ENCODE data around the gene GALNT9. TPM values are rescaled to one million over a fixed set of nuclear protein-coding genes. Genes with fewer than 3 reads are reported as not detected.
A peak's percentile ranks its signal among the peaks of the same experiment; 100 is the strongest.

The GALNT9 gene
- total and polyA plus RNA-seq, 12 donors, result 0.01 to 0.19 TPM; not detected in 10

DNA sequence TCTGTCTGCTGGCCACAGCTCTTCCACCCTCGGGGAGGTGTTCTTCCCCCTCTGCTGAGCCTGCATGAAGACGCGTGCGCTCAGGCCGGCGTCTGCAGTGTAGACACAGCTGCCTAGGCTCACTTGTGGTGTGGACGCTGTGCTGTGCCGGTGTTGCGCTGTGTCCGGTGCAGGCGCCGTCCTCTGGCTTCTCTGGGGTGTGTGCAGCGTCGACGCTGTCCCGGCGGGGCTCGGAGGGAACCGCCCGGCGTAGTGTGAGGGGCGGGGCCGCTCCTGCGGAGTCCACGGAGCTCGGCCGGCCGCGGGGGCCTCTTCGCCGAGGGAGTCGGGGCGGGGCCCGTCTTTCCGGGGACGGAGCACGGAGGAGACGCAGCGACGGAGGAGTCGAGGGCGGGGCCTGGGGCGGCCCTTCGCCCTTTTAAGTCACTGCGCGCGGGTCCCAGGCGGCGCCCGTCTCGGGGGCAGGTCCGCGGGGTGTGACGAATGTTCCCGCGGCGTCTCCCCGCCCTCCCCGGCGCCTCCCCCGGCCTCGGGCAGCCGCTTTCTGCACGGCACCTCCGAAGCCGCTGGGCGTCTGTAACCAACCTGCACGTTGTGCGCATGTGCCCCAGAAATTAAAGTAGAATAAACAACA is 139.9 kb downstream of the GALNT9 start:
- 1% methylated on average over 69 of the region's 69 CpGs for WGBS, 2 donors
- Histone ChIP-seq H3K9me3 (peaks cover 0 to 42% (median 0%) of the 10 kb centered on the region in 11 donors), H3K4me1 (peaks cover 3 to 34% (median 13%) of the 10 kb centered on the region in 9 donors), H3K36me3 (no peaks in the 10 kb centered on the region), H3K4me3 (peak overlapping the region; percentile 39 to 79 (median 56)), H3K27me3 (peaks cover 0 to 63% (median 8%) of the 10 kb centered on the region in 7 donors), H3K27ac (peak overlapping the region in 9 of 10 donors; percentile 8 to 78 (median 48))
- TF ChIP-seq, protein P1, sequence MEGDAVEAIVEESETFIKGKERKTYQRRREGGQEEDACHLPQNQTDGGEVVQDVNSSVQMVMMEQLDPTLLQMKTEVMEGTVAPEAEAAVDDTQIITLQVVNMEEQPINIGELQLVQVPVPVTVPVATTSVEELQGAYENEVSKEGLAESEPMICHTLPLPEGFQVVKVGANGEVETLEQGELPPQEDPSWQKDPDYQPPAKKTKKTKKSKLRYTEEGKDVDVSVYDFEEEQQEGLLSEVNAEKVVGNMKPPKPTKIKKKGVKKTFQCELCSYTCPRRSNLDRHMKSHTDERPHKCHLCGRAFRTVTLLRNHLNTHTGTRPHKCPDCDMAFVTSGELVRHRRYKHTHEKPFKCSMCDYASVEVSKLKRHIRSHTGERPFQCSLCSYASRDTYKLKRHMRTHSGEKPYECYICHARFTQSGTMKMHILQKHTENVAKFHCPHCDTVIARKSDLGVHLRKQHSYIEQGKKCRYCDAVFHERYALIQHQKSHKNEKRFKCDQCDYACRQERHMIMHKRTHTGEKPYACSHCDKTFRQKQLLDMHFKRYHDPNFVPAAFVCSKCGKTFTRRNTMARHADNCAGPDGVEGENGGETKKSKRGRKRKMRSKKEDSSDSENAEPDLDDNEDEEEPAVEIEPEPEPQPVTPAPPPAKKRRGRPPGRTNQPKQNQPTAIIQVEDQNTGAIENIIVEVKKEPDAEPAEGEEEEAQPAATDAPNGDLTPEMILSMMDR (IDR thresholded peaks at IDR 0.05), result no peak
- intact Hi-C loops (cut with DNase I), result no loop called here
- ATAC-seq, result peak; percentile 94 to 97 (median 95)
- DNase-seq, result peak; percentile 82 to 93

- DNase-seq (no peak), ATAC-seq (peak in 1 of 8 donors; percentile 2)
- WGBS, 2 donors, result 11 to 19% methylated on average over 17 to 20 of the region's 20 CpGs
- intact Hi-C loops (cut with DNase I), result no loop called here
- peak overlapping the region in 9 of 10 donors; percentile 8 to 78 (median 47) for H3K27ac ChIP-seq
- peaks cover 3 to 34% (median 13%) of the 10 kb centered on the region in 9 donors for H3K4me1 ChIP-seq
- TF ChIP-seq, protein P1 (IDR thresholded peaks at IDR 0.05), result no peak
- H3K36me3 ChIP-seq, result no peaks in the 10 kb centered on the region
- peaks cover 0 to 66% (median 2%) of the 10 kb centered on the region in 7 donors for H3K27me3 ChIP-seq
- peaks cover 0 to 40% (median 0%) of the 10 kb centered on the region in 11 donors for H3K9me3 ChIP-seq
- H3K4me3 ChIP-seq, result peak overlapping the region; percentile 39 to 79 (median 56)
These were observed 140.5 kb downstream of the GALNT9 start for GRCh38 chr12:132188916-132189325.

- TF ChIP-seq, protein P1 (IDR thresholded peaks at IDR 0.05), result no peak
- Histone ChIP-seq H3K4me1 (peaks cover 3 to 34% (median 13%) of the 10 kb centered on the region in 9 donors), H3K9me3 (peaks cover 0 to 36% (median 0%) of the 10 kb centered on the region in 11 donors), H3K36me3 (no peaks in the 10 kb centered on the region), H3K27me3 (peaks cover 0 to 66% (median 0%) of the 10 kb centered on the region in 7 donors), H3K27ac (peak overlapping the region in 1 of 10 donors; percentile 8), H3K4me3 (peak overlapping the region in 3 of 10 donors; percentile 67 to 79 (median 68))
- DNase-seq, result no peak
- WGBS, 2 donors, result 80 to 83% methylated on average over 21 of the region's 21 CpGs
- ATAC-seq, result no peak
- intact Hi-C loops (cut with DNase I), result no loop called here
These were observed 140.9 kb downstream of the GALNT9 start for GRCh38 chr12:132188451-132188901.

GRCh38 chr12:132187646-132188450 is 141.5 kb downstream of the GALNT9 start:
- Histone ChIP-seq H3K4me3 (no peak overlapping the region), H3K27ac (no peak overlapping the region), H3K9me3 (peaks cover 0 to 39% (median 0%) of the 10 kb centered on the region in 11 donors), H3K36me3 (no peaks in the 10 kb centered on the region), H3K4me1 (peaks cover 3 to 34% (median 13%) of the 10 kb centered on the region in 9 donors), H3K27me3 (peaks cover 0 to 66% (median 0%) of the 10 kb centered on the region in 7 donors)
- TF ChIP-seq, protein P1 (IDR thresholded peaks at IDR 0.05), result no peak
- peak in 1 of 2 donors; percentile 10 for DNase-seq
- intact Hi-C loops (cut with DNase I), result no loop called here
- no peak for ATAC-seq
- 88 to 91% methylated on average over 35 of the region's 35 CpGs for WGBS, 2 donors

Measured in heart right ventricle (tissue), 16 donors.